VCaP (cell line): Measurements from ENCODE around the gene TENM4.

Source experiments
- H3K27ac ChIP-seq: fragments of 450-650 bp; 2 replicates; pipeline ENCODE4 v1.5.1; 2017
- TF ChIP-seq, protein P1 (sequence below): fragments of 450-650 bp; conservative IDR thresholded peaks from 2 replicates; pipeline ENCODE4 v1.5.1; 2017; ENCODE audit warnings: mild to moderate bottlenecking, moderate library complexity

TENM4 gene

DNA sequence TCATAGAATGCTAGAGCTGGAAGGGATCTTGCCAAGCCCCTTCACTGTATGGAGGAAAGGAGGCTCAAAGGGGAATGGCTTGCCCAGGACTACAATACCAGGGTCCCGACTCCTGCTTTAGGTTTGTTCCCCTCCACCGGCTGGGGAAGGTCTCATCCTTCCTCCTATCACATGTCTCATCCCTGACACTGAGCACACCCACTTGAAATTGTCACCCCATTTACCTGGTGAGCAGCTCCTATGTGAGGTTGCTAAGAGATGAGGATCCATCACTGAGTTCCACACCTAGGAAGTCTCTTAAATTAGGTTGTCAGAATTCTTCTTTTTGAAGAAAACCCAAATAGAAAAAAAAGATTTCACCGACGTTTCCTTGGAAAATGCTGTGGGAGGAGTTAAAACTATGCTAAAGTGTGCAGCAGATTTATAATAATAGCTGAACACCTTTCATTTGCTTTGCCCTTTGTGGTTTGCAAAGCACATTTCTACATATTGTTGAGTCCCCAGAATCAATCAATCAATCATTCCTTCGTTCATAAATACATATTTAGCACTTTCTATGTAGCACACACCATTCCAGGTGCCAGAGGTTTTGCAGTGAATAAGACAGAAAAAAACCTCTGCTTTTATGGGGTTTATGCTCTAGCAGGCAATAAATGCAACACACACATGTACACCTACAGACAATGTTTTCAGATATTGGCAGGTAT is 91.7 kb downstream of the TENM4 start:
- TF ChIP-seq, protein P1, sequence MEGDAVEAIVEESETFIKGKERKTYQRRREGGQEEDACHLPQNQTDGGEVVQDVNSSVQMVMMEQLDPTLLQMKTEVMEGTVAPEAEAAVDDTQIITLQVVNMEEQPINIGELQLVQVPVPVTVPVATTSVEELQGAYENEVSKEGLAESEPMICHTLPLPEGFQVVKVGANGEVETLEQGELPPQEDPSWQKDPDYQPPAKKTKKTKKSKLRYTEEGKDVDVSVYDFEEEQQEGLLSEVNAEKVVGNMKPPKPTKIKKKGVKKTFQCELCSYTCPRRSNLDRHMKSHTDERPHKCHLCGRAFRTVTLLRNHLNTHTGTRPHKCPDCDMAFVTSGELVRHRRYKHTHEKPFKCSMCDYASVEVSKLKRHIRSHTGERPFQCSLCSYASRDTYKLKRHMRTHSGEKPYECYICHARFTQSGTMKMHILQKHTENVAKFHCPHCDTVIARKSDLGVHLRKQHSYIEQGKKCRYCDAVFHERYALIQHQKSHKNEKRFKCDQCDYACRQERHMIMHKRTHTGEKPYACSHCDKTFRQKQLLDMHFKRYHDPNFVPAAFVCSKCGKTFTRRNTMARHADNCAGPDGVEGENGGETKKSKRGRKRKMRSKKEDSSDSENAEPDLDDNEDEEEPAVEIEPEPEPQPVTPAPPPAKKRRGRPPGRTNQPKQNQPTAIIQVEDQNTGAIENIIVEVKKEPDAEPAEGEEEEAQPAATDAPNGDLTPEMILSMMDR: no peak
- no peak overlapping the region for H3K27ac ChIP-seq

DNA sequence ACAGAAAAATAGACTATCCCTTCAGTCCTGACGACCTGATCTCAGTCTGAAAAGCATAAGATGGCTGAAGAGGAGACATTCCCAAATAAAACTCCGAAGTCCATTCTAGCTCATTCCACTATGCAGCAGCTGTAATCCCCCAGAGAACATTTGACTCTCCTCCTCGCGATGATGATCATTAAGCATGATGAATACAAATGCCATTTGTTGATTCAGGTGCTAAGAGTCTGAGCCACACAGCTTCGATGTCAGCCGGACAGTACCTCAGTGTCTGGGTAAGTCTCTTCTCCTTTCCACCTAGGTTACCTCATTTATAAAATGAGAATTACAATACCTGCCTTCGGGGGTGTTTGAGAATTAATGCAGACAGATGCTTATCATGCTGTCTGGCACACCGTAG is 94.8 kb downstream of the TENM4 start:
- H3K27ac ChIP-seq: no peak overlapping the region
- TF ChIP-seq, protein P1: no peak

- H3K27ac ChIP-seq: no peak overlapping the region
Measured at GRCh38 chr11:79344753-79345294, 96.0 kb downstream of the TENM4 start.

DNA sequence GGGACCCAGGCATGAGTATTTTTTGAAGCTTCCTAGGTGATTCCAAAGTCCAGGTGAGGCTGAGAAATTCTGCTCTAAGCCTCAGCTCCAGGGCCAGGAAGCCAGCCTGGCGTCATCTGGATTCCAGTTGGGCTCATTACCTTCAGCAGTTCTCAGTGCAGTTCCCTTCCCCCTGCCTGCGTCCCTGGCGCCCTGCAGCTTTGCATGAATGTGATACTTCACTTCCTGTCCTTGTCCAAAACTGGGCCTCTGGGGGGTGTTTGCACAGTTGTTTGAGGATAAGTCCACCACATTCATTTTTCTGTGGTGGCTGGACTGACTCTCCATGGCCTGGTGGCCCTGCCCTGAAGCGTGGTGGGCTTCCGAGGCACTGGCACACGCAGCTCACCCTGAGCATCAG is 98.1 kb downstream of the TENM4 start:
- H3K27ac ChIP-seq: no peak overlapping the region
- TF ChIP-seq, protein P1: no peak

More at GRCh38 chr11:79344753-79345294, 96.0 kb downstream of the TENM4 start:
- TF ChIP-seq, protein P1: no peak

DNA sequence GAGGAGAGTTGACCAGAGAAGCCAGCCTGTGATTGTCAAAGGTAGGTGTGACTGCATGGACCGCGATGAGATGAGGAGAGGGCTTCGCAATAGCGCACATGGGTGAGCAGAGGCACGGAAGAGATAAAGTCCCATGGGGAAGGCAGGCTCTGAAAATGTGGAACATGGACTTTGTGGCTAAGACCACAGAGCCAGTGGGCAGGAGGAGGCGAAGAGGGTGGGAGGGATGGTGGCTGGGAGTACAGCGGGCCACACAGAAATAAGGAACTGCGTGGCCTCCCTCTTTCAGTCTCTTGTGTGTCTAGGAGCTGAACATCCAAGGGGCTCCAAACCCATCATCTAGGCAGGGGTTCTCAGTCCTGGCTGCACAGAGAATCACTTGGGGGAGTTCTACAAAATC is 98.6 kb downstream of the TENM4 start:
- TF ChIP-seq, protein P1: no peak

GRCh38 chr11:79340535-79340934 is 100.3 kb downstream of the TENM4 start:
- no peak overlapping the region for H3K27ac ChIP-seq
- TF ChIP-seq, protein P1: no peak

More for the DNA sequence above, 98.6 kb downstream of the TENM4 start:
- H3K27ac ChIP-seq: no peak overlapping the region

GRCh38 chr11:79336797-79337517 is 103.9 kb downstream of the TENM4 start:
- TF ChIP-seq, protein P1: no peak
- H3K27ac ChIP-seq: no peak overlapping the region
